Urinary bladder (tissue), 4 donors: Measurements from ENCODE around the gene EN1. TPM values are rescaled to one million over a fixed set of nuclear protein-coding genes. Genes with fewer than 3 reads are reported as not detected.

Experiments
- DNase-seq: peaks from one replicate; pipeline ENCODE4 v3.0.0-alpha.2; 2015; ENCODE audit errors: extremely low spot score
- H3K27ac ChIP-seq: one replicate; pipeline ENCODE4 v1.5.1; 2013; ENCODE audit warnings: low read depth, mild to moderate bottlenecking, moderate library complexity
- H3K36me3 ChIP-seq: one replicate; pipeline ENCODE4 v1.6.1; 2013; ENCODE audit warnings: mild to moderate bottlenecking, moderate library complexity; ENCODE audit not compliant: insufficient read depth
- H3K4me1 ChIP-seq: one replicate; pipeline ENCODE4 v1.6.1; 2013; ENCODE audit warnings: mild to moderate bottlenecking, moderate library complexity; ENCODE audit not compliant: insufficient read depth
- H3K4me3 ChIP-seq: one replicate; pipeline ENCODE4 v1.5.1; 2013; ENCODE audit warnings: low read depth, low read length
- WGBS: extraction: QIAGEN DNeasy Blood & Tissue Kit; methylation state at CpG from one replicate; pipeline ENCODE4 v1.1.7; 2013; 5-methylcytosine and 5-hydroxymethylcytosine counted together
- polyA plus RNA-seq: library from polyadenylated mRNA; stranded (reverse); fragments of 200-250 nt; gene quantifications from one replicate; pipeline ENCODE4 v1.2.3, GENCODE V29; 2013
- total RNA-seq: library from RNA; depleted of rRNA; stranded (reverse); fragments of >200 nt; gene quantifications from one replicate; pipeline ENCODE4 v1.2.3, GENCODE V29; 2014
- donor health status: healthy with polysubstance abuse.
- donor health status: healthy.

EN1 gene
- total and polyA plus RNA-seq, 2 donors = not detected

DNA sequence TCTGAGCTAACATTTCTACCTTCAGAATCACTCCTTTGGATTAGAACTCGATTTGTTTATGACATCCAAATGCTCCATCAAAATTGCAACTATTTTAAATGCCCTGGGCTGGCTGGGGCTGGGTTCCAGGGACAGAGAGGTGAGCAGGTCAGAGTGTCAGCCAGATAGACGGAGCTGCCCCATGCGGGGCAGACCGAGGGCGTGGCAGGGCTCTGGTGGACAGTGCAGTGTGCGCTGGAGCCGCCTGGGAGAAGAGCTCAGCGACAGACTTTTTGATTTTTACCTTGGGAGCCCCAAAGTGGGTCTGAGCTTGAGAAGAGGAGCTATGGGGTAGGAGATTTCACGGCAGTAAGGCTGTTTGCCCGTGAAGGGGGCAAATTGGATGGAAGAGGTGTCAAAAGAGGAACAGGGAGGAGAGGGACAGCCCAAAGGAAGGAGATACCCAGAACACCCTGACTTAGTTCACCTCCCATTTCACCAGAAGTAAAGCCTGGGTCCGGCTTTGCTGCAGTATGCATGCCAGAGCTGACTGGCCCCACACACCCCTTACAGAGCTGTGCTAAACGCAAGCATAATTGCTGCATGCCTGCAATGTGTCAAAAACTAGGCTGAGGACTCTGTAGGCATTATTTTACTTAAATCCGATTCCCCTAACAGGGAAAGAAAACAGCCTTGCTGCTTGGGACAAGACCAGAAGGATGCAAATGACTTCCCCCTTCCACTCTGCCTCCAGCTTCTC is 33.7 kb downstream of the EN1 start:
- H3K4me3 ChIP-seq = no peak overlapping the region
- H3K36me3 ChIP-seq = no peaks in the 10 kb centered on the region
- no peaks in the 10 kb centered on the region for H3K4me1 ChIP-seq
- H3K27ac ChIP-seq = no peak overlapping the region
- 43% methylated on average over 13 of the region's 13 CpGs for WGBS
- no peak for DNase-seq

DNA sequence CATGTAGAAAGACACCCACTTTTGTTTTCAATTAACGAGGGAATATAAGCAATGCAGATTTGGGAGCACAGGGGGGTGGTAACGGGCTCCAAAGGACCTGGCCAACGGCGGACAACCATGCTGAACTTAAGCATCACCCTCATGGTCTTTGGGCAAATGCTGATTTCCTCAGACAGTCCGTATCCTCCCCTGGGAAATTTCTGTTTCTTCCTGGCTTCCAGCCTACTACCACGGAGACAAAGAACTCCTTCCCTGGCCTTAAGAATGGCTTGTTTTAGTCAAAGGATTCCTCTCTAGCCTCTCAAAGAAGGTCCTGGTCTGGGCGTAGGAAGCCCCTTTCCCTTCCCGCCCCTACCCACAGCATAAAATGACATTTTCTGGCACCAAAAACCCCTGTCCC is 34.3 kb downstream of the EN1 start:
- no peaks in the 10 kb centered on the region for H3K4me1 ChIP-seq
- DNase-seq = no peak
- H3K27ac ChIP-seq = no peak overlapping the region
- no peaks in the 10 kb centered on the region for H3K36me3 ChIP-seq
- 48% methylated on average over 8 of the region's 8 CpGs for WGBS
- no peak overlapping the region for H3K4me3 ChIP-seq

DNA sequence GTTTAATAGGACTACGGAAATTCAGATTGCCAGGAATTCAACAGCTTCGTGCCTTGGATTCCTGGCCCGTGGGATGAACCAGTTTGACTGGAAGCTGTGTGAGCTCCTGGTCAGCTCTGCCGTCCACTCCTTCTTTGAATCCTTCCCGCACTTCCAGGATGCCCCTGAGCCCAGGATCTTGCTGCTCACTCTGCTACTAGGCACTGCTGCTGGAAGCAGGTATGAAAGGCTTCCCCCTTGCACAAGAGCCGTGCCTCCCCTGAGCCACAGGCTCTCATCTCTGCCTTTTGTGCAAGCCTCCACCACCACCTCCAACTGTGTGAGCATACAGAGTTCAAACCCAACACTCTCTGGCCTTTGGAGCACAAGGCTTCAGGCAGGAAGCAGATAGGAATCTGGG is 34.9 kb downstream of the EN1 start:
- Histone ChIP-seq H3K36me3 (no peaks in the 10 kb centered on the region), H3K27ac (no peak overlapping the region), H3K4me1 (no peaks in the 10 kb centered on the region), H3K4me3 (no peak overlapping the region)
- WGBS = 38% methylated on average over 6 of the region's 6 CpGs
- DNase-seq = no peak

DNA sequence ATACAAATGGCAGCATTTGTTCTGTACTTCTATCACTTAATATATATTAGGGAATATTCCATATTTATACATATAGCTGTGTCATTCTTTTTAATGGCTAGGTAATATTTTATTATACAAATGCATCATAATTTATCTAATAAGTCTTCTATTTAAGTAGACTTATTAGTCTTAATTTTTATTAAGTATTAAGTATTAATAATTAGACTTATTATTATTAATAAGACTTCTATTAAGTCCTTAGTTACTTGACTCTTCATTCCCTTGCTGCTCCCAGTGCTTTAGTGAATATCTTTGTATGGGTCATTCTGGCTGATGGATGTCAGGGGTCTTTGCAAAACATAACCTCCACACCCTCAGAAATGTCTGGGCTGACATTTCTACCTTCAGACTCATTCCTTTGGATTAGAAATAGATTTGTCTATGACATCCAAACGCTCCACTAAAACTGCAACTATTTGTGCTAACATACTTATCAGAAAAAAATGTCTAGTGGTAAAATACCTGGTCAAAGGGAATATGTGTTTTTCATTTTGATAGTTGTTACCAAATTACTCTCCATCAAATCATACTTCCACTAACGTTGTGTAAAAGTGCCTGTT is 35.8 kb downstream of the EN1 start:
- Histone ChIP-seq H3K4me3 (no peak overlapping the region), H3K36me3 (no peaks in the 10 kb centered on the region), H3K27ac (no peak overlapping the region), H3K4me1 (no peaks in the 10 kb centered on the region)
- WGBS = 62% methylated on average over 2 of the region's 2 CpGs
- DNase-seq = no peak

DNA sequence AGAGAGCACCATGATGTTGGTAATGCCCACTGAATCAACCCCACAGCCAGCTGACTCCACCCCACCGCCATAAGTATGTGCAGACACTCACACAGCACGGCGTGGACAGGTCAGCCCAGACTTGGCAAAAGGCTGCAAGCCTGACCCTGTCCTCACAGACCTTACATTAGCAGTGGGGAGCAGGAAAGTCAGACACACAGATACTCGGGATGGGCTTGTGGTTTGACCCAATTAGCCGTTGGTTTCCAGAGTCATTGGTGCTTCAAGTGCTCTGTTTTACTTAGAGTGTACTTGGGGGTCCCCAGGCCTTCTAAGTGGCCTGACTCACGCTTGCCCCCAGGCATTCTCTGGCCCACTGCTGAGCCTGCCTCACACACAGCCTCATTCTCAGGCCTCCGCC is 36.7 kb downstream of the EN1 start:
- Histone ChIP-seq H3K27ac (no peak overlapping the region), H3K4me1 (no peaks in the 10 kb centered on the region), H3K36me3 (no peaks in the 10 kb centered on the region), H3K4me3 (no peak overlapping the region)
- WGBS = 81% methylated on average over 7 of the region's 7 CpGs
- no peak for DNase-seq

DNA sequence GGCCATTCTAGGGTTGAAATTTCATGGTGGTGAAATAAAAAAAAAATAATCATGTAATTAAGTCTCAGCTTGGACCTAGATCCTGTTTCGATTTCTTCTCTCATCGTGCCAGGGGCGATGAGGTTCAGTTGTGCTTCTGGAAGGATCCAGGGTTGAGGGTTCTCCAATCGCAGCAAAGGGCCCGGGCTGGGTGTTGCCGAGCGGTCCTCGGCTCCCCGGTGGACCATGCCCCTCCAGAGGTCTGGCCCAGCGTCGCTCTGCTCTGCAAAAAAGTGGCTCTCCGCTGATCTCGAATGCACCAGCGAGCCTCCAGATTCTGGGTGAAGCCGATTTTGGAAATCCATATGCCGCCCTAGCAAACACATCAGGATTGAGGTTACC is 39.0 kb downstream of the EN1 start:
- Histone ChIP-seq H3K27ac (no peak overlapping the region), H3K4me1 (no peaks in the 10 kb centered on the region), H3K36me3 (no peaks in the 10 kb centered on the region), H3K4me3 (no peak overlapping the region)
- 17% methylated on average over 16 of the region's 16 CpGs for whole genome bisulfite sequencing
- DNase-seq = no peak

DNA sequence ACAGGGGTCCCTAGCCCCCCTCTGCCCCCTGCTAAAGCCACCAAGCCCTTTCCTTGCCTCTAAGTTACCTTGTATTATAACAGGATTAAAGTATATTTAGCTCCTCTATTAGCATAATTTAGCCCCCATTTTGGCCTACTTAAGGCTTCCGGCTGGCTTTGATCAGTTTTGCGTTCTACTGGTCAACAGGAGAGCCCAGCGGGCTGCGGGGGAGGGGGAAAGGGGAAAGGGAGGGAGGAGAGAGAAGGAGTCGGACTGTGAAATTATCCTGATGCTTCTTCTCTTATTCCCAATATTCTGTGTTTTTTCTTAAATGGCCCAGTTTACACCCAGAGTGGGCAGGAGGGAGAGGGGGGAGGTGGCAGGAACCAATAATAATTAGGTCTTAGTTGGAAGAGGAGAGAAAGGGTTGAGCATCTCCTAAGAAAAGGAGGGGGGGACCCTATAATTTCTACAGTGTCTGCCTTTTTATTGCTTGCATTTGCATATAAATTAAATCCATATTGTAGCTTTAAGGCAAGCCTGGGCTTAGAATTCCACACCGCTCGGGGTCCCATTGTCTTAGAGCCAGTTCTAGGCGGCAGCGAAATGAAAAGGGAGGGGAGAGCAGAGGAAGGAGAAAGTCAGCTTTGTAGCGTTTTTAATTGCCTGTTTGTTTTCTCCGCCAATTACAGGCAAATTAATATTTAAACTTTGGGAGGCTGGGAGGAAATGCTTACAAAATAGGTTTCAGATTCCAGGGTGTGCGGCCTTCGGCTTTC is 39.6 kb downstream of the EN1 start:
- H3K4me1 ChIP-seq = no peaks in the 10 kb centered on the region

DNA sequence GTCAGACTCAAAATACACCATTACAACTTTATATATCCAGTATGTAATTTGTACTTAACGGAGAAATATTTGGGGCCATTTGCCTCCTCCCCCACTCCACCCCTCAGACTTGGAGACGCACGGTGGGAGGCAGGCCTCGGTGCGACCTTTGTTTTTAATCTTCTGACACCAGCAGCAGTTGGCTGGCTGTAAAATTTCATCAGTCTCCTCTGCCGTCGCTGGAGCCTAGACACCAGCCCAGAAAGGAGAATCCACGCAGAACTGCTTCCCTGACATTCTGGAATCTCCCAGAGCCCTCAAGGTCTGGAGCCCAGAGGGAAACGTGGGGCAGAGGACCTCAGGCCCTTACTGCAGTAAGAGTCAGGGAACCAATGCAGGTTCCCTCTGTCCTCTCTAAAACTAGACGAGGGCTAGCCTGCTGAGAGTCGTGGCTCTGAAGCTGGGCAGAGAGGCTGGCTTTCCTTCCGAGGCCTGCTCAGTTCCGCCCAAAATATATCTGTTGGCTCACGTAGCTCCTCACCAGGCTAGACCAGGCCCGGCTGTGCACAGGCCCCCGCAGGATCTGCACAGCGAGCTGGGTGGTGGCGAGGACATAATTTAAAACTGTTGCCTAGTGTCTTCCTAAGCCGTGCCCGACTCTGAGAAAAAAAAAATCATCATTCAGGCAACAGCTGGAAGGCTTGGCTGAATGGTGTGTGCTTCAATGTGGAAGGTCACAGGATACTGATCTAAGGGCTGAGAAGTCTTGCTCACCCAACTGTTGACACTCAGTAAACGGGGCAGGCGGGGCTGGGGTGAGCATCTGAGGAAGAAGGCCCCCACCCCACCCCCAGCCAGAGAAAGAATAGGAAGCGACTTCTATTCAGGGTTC is 40.4 kb downstream of the EN1 start:
- Histone ChIP-seq H3K27ac (no peak overlapping the region), H3K36me3 (no peaks in the 10 kb centered on the region), H3K4me3 (no peak overlapping the region), H3K4me1 (no peaks in the 10 kb centered on the region)
- DNase-seq = no peak
- WGBS = 45% methylated on average over 23 of the region's 23 CpGs

More for the DNA sequence above, 39.6 kb downstream of the EN1 start:
- Histone ChIP-seq H3K27ac (no peak overlapping the region), H3K4me3 (no peak overlapping the region), H3K36me3 (no peaks in the 10 kb centered on the region)
- DNase-seq = no peak
- WGBS = 55% methylated on average over 13 of the region's 13 CpGs

DNA sequence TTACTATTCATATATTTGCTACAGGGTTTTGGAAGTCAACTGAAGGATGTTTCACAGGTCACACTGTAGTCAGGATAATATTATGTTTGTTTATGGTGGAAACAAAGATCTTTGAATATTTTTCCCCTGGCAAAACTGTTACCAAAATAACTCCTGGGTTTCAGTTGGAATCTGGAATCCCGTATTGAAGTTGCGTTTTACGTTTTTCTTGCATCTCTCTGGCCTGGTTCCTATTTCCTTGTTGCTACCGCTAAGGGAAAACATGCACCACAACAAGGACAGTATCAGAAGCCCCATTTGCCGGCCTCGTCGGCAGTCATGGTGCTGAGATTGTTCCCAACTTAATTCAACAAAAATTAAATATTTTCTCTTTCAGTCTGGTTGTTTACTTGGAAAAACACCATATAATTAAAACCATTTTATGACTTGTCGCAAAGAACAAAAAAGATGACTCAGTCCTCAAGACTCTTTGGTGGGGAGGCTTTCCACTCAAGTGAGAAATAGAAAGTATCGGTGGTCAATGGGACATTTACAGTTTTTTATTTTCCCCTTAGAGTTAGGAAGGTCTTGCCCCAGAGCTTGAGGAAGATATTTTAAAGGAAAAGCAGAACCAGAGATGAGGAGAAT is 42.3 kb downstream of the EN1 start:
- Histone ChIP-seq H3K4me3 (no peak overlapping the region), H3K36me3 (no peaks in the 10 kb centered on the region), H3K4me1 (no peaks in the 10 kb centered on the region), H3K27ac (no peak overlapping the region)
- no peak for DNase-seq
- WGBS = 79% methylated on average over 9 of the region's 9 CpGs

DNA sequence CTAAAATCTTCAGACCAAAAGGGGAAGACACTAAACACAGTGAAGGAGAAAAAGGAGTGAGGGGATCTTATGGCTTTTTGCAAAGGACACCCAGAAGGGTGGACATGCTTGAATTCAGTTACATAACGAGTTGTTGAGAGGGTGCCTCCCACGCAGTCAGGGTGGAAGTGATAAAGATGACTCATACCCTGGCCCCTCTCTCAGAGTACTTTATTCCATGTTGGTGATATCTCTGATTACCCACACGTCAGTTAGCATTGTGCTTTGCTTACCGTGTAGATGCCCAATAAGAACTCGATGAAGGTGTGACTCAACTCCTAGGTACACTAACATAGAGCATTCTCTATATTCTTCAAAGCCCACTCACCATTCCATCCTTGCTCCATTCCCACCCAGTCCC is 44.4 kb downstream of the EN1 start:
- H3K4me3 ChIP-seq = no peak overlapping the region

DNA sequence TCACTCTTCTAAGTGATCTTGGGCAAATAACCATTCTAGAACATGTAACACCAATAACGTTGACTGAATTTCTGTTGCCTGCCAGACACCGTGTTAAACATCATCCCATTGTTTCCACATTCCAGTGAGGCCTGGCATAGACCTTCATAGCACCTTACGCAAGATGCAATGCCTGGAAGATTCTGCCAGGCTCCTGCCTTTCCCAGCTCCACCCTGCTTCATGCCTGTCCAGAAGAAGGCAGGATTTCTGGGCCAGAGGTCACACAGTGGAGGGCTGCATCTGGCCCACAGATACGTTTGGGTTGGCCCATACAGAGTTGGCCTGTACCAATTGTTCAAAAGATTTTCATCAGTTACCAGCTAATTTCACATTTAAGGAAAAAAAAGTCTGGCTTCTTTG is 46.3 kb downstream of the EN1 start:
- Histone ChIP-seq H3K4me1 (no peaks in the 10 kb centered on the region), H3K36me3 (no peaks in the 10 kb centered on the region), H3K4me3 (no peak overlapping the region), H3K27ac (no peak overlapping the region)
- no peak for DNase-seq
- 74% methylated on average over 4 of the region's 4 CpGs for WGBS

More for the DNA sequence above, 44.4 kb downstream of the EN1 start:
- Histone ChIP-seq H3K27ac (no peak overlapping the region), H3K36me3 (no peaks in the 10 kb centered on the region), H3K4me1 (no peaks in the 10 kb centered on the region)
- WGBS = 73% methylated on average over 5 of the region's 5 CpGs
- no peak for DNase-seq

DNA sequence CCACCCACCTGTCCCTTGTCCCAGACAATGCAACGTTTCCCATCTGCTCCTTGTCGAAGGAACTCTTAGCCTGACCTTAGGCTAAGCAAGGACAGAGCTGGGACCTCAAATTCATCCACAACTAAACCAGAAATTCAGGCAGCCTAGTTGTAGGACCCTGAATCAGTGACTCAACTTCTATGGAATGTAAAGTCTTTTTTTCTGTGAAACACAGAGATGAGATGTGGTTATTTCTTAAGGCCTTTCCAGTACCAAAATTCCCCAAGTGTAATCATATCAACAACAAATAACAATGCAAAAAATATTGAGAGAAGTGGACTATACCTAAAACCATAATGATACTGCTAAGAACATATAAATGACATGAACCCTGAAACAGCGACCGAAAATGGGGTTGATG is 46.7 kb downstream of the EN1 start:
- Histone ChIP-seq H3K27ac (no peak overlapping the region), H3K36me3 (no peaks in the 10 kb centered on the region), H3K4me1 (no peaks in the 10 kb centered on the region), H3K4me3 (no peak overlapping the region)
- WGBS = 74% methylated on average over 4 of the region's 4 CpGs
- no peak for DNase-seq

DNA sequence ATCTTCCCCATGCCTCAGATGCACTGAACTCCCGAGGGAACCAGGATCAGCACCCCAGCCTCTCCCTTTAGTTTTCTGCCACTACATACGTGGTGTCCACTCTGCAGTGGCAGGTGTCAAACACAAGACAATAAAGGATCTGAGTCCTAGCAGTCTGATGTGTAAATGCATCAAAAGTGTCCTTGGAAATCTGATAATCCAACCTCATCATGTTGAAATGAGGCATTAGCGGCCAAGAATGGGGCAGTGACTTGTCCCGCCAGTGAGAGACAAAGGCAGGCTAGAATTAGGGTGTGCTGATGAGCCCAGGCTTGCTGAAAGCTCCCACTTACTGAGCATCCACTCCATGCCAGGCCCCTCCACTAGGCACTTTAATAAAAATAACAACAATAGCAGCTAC is 52.9 kb downstream of the EN1 start:
- H3K4me3 ChIP-seq = no peak overlapping the region
- 74% methylated on average over 4 of the region's 4 CpGs for WGBS
- H3K27ac ChIP-seq = no peak overlapping the region
- no peaks in the 10 kb centered on the region for H3K36me3 ChIP-seq
- DNase-seq = no peak
- H3K4me1 ChIP-seq = no peaks in the 10 kb centered on the region
